ENCODE data around the gene SOAT2. TPM values are rescaled to one million over a fixed set of nuclear protein-coding genes. Genes with fewer than 3 reads are reported as not detected.

The SOAT2 gene
- total RNA-seq, 3 donors from 2014 or later = 0.16 to 0.33 TPM; not detected in 1

DNA sequence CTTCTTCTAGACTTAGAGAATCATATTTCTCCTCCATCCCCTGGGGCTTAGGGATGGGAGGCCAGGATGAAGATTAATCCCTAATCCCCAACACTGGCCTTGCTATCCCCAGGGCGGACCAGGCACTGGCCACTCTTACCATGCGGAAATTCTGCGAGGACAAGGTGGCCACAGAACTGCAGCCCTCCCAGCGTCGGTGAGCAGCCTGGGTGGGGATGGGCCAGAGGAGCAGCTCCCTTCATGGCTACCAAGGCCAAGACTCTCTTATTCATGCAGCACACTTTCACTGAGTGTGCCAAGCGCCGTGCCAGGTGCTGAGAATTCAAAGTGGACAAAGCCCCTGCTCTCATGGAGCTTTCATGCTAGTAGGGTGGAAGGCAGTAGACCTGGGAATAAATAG is 46.4 kb upstream of the SOAT2 start:
- Histone ChIP-seq H3K9me3 (no peaks in the 10 kb centered on the region), H3K36me3 (no peaks in the 10 kb centered on the region), H3K4me3 (no peak overlapping the region), H3K27me3 (no peaks in the 10 kb centered on the region), H3K4me1 (peaks cover 19 to 33% of the 10 kb centered on the region in 2 donors), H3K27ac (peak overlapping the region in 1 of 2 donors; percentile 52)
- TF ChIP-seq, protein P1, sequence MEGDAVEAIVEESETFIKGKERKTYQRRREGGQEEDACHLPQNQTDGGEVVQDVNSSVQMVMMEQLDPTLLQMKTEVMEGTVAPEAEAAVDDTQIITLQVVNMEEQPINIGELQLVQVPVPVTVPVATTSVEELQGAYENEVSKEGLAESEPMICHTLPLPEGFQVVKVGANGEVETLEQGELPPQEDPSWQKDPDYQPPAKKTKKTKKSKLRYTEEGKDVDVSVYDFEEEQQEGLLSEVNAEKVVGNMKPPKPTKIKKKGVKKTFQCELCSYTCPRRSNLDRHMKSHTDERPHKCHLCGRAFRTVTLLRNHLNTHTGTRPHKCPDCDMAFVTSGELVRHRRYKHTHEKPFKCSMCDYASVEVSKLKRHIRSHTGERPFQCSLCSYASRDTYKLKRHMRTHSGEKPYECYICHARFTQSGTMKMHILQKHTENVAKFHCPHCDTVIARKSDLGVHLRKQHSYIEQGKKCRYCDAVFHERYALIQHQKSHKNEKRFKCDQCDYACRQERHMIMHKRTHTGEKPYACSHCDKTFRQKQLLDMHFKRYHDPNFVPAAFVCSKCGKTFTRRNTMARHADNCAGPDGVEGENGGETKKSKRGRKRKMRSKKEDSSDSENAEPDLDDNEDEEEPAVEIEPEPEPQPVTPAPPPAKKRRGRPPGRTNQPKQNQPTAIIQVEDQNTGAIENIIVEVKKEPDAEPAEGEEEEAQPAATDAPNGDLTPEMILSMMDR (IDR thresholded peaks at IDR 0.05) = no peak
- TF ChIP-seq POLR2AphosphoS5 (IDR thresholded peaks at IDR 0.05) (no peak), POLR2A (IDR thresholded peaks at IDR 0.05) (no peak)
- no peak for DNase-seq (ENCODE audit: low spot score in 2 of 2)
- intact Hi-C loops (cut with DNase I; ENCODE audit: low total_unique reads) = no loop called here

DNA sequence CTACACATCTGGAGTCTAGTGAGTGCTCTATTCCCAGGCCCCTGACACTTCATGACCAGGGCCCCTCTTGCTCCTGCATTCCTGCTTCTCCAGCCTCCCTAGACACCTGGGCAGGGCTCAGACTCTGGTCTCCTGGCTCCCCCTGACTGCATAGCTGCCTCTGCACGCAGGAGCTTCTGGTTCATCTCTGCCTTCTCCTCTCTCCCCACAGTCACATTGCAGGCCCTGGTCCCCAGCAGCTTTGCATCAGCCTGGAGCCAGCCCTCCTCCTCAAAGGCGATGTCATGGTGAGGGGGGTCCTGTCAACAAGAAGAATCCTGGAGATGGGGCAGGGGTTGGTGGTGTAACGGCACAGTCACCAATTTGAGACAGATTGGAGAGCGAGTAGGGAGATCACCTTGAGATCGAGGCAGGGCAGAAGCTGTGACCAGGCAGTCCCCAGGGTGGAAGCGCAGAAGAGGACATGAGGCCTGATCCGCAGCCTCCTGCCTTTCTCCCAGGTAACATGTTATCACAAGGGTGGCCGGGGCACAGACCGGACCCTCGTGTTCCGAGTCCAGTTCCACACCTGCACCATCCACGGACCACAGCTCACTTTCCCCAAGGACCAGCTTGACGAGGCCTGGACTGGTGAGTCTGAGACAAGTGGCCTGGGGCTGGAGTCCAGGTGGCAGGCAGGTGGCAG is 45.3 kb upstream of the SOAT2 start:
- DNase-seq (ENCODE audit: low spot score in 2 of 2) = no peak
- intact Hi-C loops (cut with DNase I; ENCODE audit: low total_unique reads) = no loop called here
- Histone ChIP-seq H3K4me1 (peaks cover 24% of the 10 kb centered on the region in 2 donors), H3K9me3 (no peaks in the 10 kb centered on the region), H3K4me3 (no peak overlapping the region), H3K36me3 (no peaks in the 10 kb centered on the region), H3K27me3 (no peaks in the 10 kb centered on the region), H3K27ac (peak overlapping the region; percentile 33 to 89)
- TF ChIP-seq POLR2AphosphoS5 (IDR thresholded peaks at IDR 0.05) = no peak
- no peak for TF ChIP-seq POLR2A (IDR thresholded peaks at IDR 0.05)
- TF ChIP-seq, protein P1 (IDR thresholded peaks at IDR 0.05) = no peak

DNA sequence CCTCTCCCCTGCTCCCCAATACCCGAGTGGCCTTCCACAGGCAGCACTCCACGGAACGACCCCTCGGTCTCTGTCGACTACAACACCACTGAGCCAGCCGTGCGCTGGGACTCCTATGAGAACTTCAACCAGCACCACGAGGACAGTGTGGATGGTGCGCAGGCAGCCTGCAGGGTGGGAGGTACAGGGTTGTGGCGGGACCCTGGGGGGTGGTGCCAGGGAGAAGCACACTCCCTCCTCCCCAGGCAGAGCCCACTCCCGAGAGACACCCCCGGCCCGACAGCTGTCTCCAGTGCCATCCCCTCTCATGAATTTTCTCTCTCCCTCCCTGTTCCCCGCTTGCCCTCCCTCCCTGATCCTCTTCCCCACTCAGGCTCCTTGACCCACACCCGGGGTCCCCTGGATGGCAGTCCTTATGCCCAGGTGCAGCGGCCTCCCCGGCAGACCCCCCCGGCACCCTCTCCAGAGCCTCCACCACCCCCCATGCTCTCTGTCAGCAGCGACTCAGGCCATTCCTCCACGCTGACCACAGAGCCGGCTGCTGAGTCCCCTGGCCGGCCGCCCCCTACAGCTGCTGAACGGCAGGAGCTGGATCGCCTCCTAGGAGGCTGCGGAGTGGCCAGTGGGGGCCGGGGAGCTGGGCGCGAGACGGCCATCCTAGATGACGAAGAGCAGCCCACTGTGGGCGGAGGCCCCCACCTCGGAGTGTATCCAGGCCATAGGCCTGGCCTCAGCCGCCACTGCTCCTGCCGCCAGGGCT is 44.4 kb upstream of the SOAT2 start:
- TF ChIP-seq POLR2A (IDR thresholded peaks at IDR 0.05) (no peak), POLR2AphosphoS5 (IDR thresholded peaks at IDR 0.05) (no peak)
- TF ChIP-seq, protein P1 (IDR thresholded peaks at IDR 0.05) = no peak
- Histone ChIP-seq H3K27me3 (no peaks in the 10 kb centered on the region), H3K36me3 (no peaks in the 10 kb centered on the region), H3K4me3 (no peak overlapping the region), H3K9me3 (no peaks in the 10 kb centered on the region), H3K27ac (peak overlapping the region; percentile 42 to 89), H3K4me1 (peaks cover 16 to 18% of the 10 kb centered on the region in 2 donors)
- DNase-seq (ENCODE audit: low spot score in 2 of 2) = peak in 1 of 2 donors; percentile 16
- intact Hi-C loops (cut with DNase I; ENCODE audit: low total_unique reads) = no loop called here

DNA sequence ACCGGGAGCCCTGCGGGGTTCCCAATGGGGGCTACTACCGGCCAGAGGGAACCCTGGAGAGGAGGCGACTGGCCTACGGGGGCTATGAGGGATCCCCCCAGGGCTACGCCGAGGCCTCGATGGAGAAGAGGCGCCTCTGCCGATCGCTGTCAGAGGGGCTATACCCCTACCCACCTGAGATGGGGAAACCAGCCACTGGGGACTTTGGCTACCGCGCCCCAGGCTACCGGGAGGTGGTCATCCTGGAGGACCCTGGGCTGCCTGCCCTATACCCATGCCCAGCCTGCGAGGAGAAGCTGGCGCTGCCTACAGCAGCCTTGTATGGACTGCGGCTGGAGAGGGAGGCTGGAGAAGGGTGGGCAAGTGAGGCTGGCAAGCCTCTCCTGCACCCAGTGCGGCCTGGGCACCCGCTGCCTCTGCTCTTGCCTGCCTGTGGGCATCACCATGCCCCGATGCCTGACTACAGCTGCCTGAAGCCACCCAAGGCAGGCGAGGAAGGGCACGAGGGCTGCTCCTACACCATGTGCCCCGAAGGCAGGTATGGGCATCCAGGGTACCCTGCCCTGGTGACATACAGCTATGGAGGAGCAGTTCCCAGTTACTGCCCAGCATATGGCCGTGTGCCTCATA is 43.7 kb upstream of the SOAT2 start:
- H3K4me3 ChIP-seq = no peak overlapping the region
- H3K9me3 ChIP-seq = no peaks in the 10 kb centered on the region
- intact Hi-C loops (cut with DNase I; ENCODE audit: low total_unique reads) = no loop called here
- peak overlapping the region; percentile 42 to 89 for H3K27ac ChIP-seq
- DNase-seq (ENCODE audit: low spot score in 2 of 2) = peak in 1 of 2 donors; percentile 17
- TF ChIP-seq POLR2AphosphoS5 (IDR thresholded peaks at IDR 0.05) (no peak), POLR2A (IDR thresholded peaks at IDR 0.05) (no peak)
- TF ChIP-seq, protein P1 (IDR thresholded peaks at IDR 0.05) = no peak
- H3K36me3 ChIP-seq = no peaks in the 10 kb centered on the region
- peaks cover 15 to 16% of the 10 kb centered on the region in 2 donors for H3K4me1 ChIP-seq
- H3K27me3 ChIP-seq = no peaks in the 10 kb centered on the region
